Caco-2 (cell line): Measurements from ENCODE around the gene HINT3. TPM values are rescaled to one million over a fixed set of nuclear protein-coding genes. Genes with fewer than 3 reads are reported as not detected.
A peak's percentile ranks its signal among the peaks of the same experiment; 100 is the strongest.

Experiments
- BruUV-seq: library from RNA; stranded (reverse); fragments of 400-500 nt; replicated peaks from 2 replicates; lab custom pipeline; 2021; lab: Mats Ljungman, UMichigan
- CTCF ChIA-PET: fragments of 300-600 bp; sonication (Branson Sonifier 250); formaldehyde crosslinking; loops from one replicate; lab custom pipeline; 2022; ENCODE audit warnings: antibody characterized with exemption; lab: Charles Lee
- POLR2A ChIA-PET: fragments of 300-600 bp; sonication (Branson Sonifier 250); formaldehyde crosslinking; loops from one replicate; lab custom pipeline; 2022; ENCODE audit warnings: antibody characterized with exemption; lab: Charles Lee
- DNase-seq, 2 experiments: peaks; one replicate each; pipeline versions ENCODE4 v3.0.0 to v3.0.0-alpha.2; 2020 to 2022
- H3K27me3 ChIP-seq: replicated peaks from 2 replicates; pipeline ENCODE4 v1.6.0; 2011; ENCODE audit warnings: low read length; ENCODE audit not compliant: control insufficient read depth, insufficient read depth
- H3K36me3 ChIP-seq: 2 replicates; pipeline ENCODE4 v1.5.1; 2011; ENCODE audit warnings: low read length; ENCODE audit not compliant: control insufficient read depth, insufficient read depth
- H3K4me1 ChIP-seq: fragments of 250-450 bp; sonication (Bioruptor Pico); 2 replicates; pipeline ENCODE4 v1.5.1; 2020; ENCODE audit warnings: mild to moderate bottlenecking
- H3K4me3 ChIP-seq: 2 replicates; pipeline ENCODE4 v1.5.1; 2011; ENCODE audit warnings: low read depth, mild to moderate bottlenecking, control low read depth, low read length
- H3K9me3 ChIP-seq: fragments of 250-450 bp; sonication (Bioruptor Pico); 2 replicates; pipeline ENCODE4 v1.5.1; 2020; ENCODE audit warnings: mild to moderate bottlenecking, moderate library complexity
- H3K27ac Mint-ChIP-seq: one replicate; pipeline ENCODE4 v1.8.0; 2022; ENCODE audit warnings: mixed read lengths; ENCODE audit not compliant: unreplicated experiment
- H3K27me3 Mint-ChIP-seq: one replicate; pipeline ENCODE4 v1.8.0; 2022; ENCODE audit warnings: mixed read lengths; ENCODE audit not compliant: insufficient read depth, unreplicated experiment
- H3K36me3 Mint-ChIP-seq: one replicate; pipeline ENCODE4 v1.8.0; 2022; ENCODE audit warnings: mild to moderate bottlenecking, mixed read lengths; ENCODE audit not compliant: insufficient read depth, unreplicated experiment
- H3K4me1 Mint-ChIP-seq: one replicate; pipeline ENCODE4 v1.8.0; 2022; ENCODE audit warnings: low read depth, mixed read lengths; ENCODE audit not compliant: unreplicated experiment
- H3K4me3 Mint-ChIP-seq: one replicate; pipeline ENCODE4 v1.8.0; 2022; ENCODE audit warnings: mild to moderate bottlenecking, moderate library complexity, mixed read lengths; ENCODE audit not compliant: unreplicated experiment
- H3K9me3 Mint-ChIP-seq: one replicate; pipeline ENCODE4 v1.8.0; 2022; ENCODE audit warnings: mixed read lengths; ENCODE audit not compliant: unreplicated experiment
- CTCF ChIP-seq, 2 experiments: fragments of 200-600 bp in 1 of 2; IDR thresholded peaks; 1 replicate in 1 of 2; 2 replicates in 1 of 2; pipeline versions ENCODE4 v1.5.1 to v1.8.0; 2011 to 2022; ENCODE audit warnings: antibody characterized with exemption in 1 of 2, control low read depth in 1 of 2, inconsistent platforms in 1 of 2, low read depth in 1 of 2, low read length in 1 of 2, mild to moderate bottlenecking in 1 of 2, moderate library complexity in 1 of 2; ENCODE audit not compliant: insufficient read depth in 1 of 2, severe bottlenecking in 1 of 2, unreplicated experiment in 1 of 2
- intact Hi-C: fragments of 100-400 bp; cut with micrococcal nuclease; formaldehyde crosslinking; loops from one replicate; pipeline ENCODE4 v1.10.0; 2022; ENCODE audit not compliant: unreplicated experiment
- total RNA-seq: library from RNA; stranded (reverse); gene quantifications from 2 replicates; pipeline ENCODE4 v1.2.3, GENCODE V29; 2022

Gene HINT3
- total RNA-seq, 1 experiment from 2014 or later = 24.6 TPM

GRCh38 chr6:125951323-125951722, 5.2 kb upstream of the HINT3 start:
- Histone ChIP-seq H3K9me3 (peaks cover 5% of the 10 kb centered on the region), H3K27me3 (no peaks in the 10 kb centered on the region), H3K4me3 (no peak overlapping the region), H3K36me3 (no peaks in the 10 kb centered on the region), H3K4me1 (peaks cover 44% of the 10 kb centered on the region)
- BruUV-seq = no TSS peak
- intact Hi-C loops = no loop called here
- Mint-ChIP-seq H3K27ac (no peak overlapping the region), H3K4me3 (no peak overlapping the region), H3K4me1 (peaks cover 35% of the 10 kb centered on the region), H3K9me3 (peaks cover 17% of the 10 kb centered on the region), H3K36me3 (no peaks in the 10 kb centered on the region), H3K27me3 (no peaks in the 10 kb centered on the region)
- POLR2A ChIA-PET = no interaction called here
- no peak for TF ChIP-seq CTCF (IDR thresholded peaks at IDR 0.05; ENCODE audit: insufficient read depth in 1 of 2, low read depth in 1 of 2, low read length in 1 of 2, severe bottlenecking in 1 of 2, unreplicated experiment in 1 of 2)
- CTCF ChIA-PET = interaction anchor here (0.5 kb wide), 1 partner anchor 161 kb away, joined by 4 read pairs; no protein-coding TSS in a partner anchor
- DNase-seq = no peak

GRCh38 chr6:125952764-125953501, 3.6 kb upstream of the HINT3 start:
- no peak for DNase-seq
- Histone ChIP-seq H3K36me3 (no peaks in the 10 kb centered on the region), H3K27me3 (no peaks in the 10 kb centered on the region), H3K4me1 (peaks cover 30% of the 10 kb centered on the region), H3K4me3 (no peak overlapping the region), H3K9me3 (peaks cover 5% of the 10 kb centered on the region)
- H3K4me3 Mint-ChIP-seq = no peak overlapping the region
- POLR2A ChIA-PET = no interaction called here
- CTCF ChIA-PET = interaction anchor here (0.7 to 1.7 kb wide), 4 partner anchors 31 to 162 kb away, joined by 3 to 5 read pairs (median 4); partner anchors contain the start of gene NCOA7
- H3K4me1 Mint-ChIP-seq = peaks cover 33% of the 10 kb centered on the region
- H3K27me3 Mint-ChIP-seq = no peaks in the 10 kb centered on the region
- TF ChIP-seq CTCF (IDR thresholded peaks at IDR 0.05; ENCODE audit: insufficient read depth in 1 of 2, low read depth in 1 of 2, low read length in 1 of 2, severe bottlenecking in 1 of 2, unreplicated experiment in 1 of 2) = no peak
- H3K9me3 Mint-ChIP-seq = peaks cover 17% of the 10 kb centered on the region
- H3K27ac Mint-ChIP-seq = no peak overlapping the region
- no peaks in the 10 kb centered on the region for H3K36me3 Mint-ChIP-seq
- intact Hi-C loops = no loop called here
- BruUV-seq = no TSS peak

GRCh38 chr6:125953502-125953875, 3.1 kb upstream of the HINT3 start:
- intact Hi-C loops = no loop called here
- Mint-ChIP-seq H3K4me3 (no peak overlapping the region), H3K27me3 (no peaks in the 10 kb centered on the region), H3K9me3 (peaks cover 17% of the 10 kb centered on the region), H3K27ac (no peak overlapping the region), H3K36me3 (no peaks in the 10 kb centered on the region), H3K4me1 (peaks cover 29% of the 10 kb centered on the region)
- H3K4me3 ChIP-seq = no peak overlapping the region
- no peaks in the 10 kb centered on the region for H3K27me3 ChIP-seq
- ChIA-PET CTCF (interaction anchor here (1.2 to 1.7 kb wide), 3 partner anchors 47 to 163 kb away, joined by 3 to 5 read pairs (median 4); partner anchors contain the start of gene NCOA7), POLR2A (no interaction called here)
- peak; percentile 37 to 72 for TF ChIP-seq CTCF (IDR thresholded peaks at IDR 0.05; ENCODE audit: insufficient read depth in 1 of 2, low read depth in 1 of 2, low read length in 1 of 2, severe bottlenecking in 1 of 2, unreplicated experiment in 1 of 2)
- peaks cover 24% of the 10 kb centered on the region for H3K4me1 ChIP-seq
- peaks cover 5% of the 10 kb centered on the region for H3K9me3 ChIP-seq
- BruUV-seq = no TSS peak
- H3K36me3 ChIP-seq = no peaks in the 10 kb centered on the region
- peak; percentile 66 for DNase-seq
